WTC11 (cell line): ENCODE results near the gene DARS1. TPM values are rescaled to one million over a fixed set of nuclear protein-coding genes. Genes with fewer than 3 reads are reported as not detected.

Source experiments
- ATAC-seq: fragments of 200-7000 bp; cut with Tn5 transposase; 2 replicates; pipeline ENCODE4 v1.10.0; 2021; ENCODE audit warnings: mild to moderate bottlenecking, moderate library complexity
- CTCF ChIA-PET: fragments of 300-600 bp; sonication (Branson Sonifier 250); formaldehyde crosslinking; loops from one replicate; lab custom pipeline; 2021; ENCODE audit warnings: antibody characterized with exemption; lab: Charles Lee
- POLR2A ChIA-PET: fragments of 350-600 bp; sonication (Branson Sonifier 250); formaldehyde crosslinking; loops from one replicate; lab custom pipeline; 2021; ENCODE audit warnings: antibody characterized with exemption; lab: Charles Lee
- DNase-seq: peaks from one replicate; pipeline ENCODE4 v3.0.0; 2021; ENCODE audit warnings: low spot score
- H3K27ac Mint-ChIP-seq: 2 replicates; pipeline ENCODE4 v1.8.0; 2021; ENCODE audit warnings: mixed read lengths
- H3K27me3 Mint-ChIP-seq: 2 replicates; pipeline ENCODE4 v1.8.0; 2021; ENCODE audit warnings: low read depth, mild to moderate bottlenecking, moderate library complexity, mixed read lengths
- H3K36me3 Mint-ChIP-seq: 2 replicates; pipeline ENCODE4 v1.8.0; 2021; ENCODE audit warnings: mixed read lengths
- H3K4me1 Mint-ChIP-seq: 2 replicates; pipeline ENCODE4 v1.8.0; 2022; ENCODE audit warnings: mixed read lengths
- H3K4me3 Mint-ChIP-seq: 2 replicates; pipeline ENCODE4 v1.8.0; 2021; ENCODE audit warnings: mild to moderate bottlenecking, moderate library complexity, mixed read lengths
- H3K9me3 Mint-ChIP-seq: 2 replicates; pipeline ENCODE4 v1.8.0; 2021; ENCODE audit warnings: mixed read lengths
- AFF4 ChIP-seq: sonication (generic); formaldehyde crosslinking; IDR thresholded peaks from 2 replicates; pipeline ENCODE4 v1.8.1; 2023; ENCODE audit warnings: mild to moderate bottlenecking, missing genetic modification reagents, borderline replicate concordance
- CBFB ChIP-seq: sonication (generic); formaldehyde crosslinking; IDR thresholded peaks from 2 replicates; pipeline ENCODE4 v1.8.1; 2022; ENCODE audit warnings: mild to moderate bottlenecking, low read depth, missing genetic modification reagents
- ERG ChIP-seq: fragments of 250-450 bp; sonication (Bioruptor Pico); IDR thresholded peaks from 2 replicates; pipeline ENCODE4 v1.8.0; 2021; ENCODE audit warnings: mild to moderate bottlenecking
- FOXP4 ChIP-seq: sonication (generic); formaldehyde crosslinking; IDR thresholded peaks from 2 replicates; pipeline ENCODE4 v1.8.0; 2022; ENCODE audit warnings: mild to moderate bottlenecking, missing genetic modification reagents
- JAZF1 ChIP-seq: fragments of 250-450 bp; sonication (Bioruptor Pico); IDR thresholded peaks from 2 replicates; pipeline ENCODE4 v1.9.0; 2021; ENCODE audit warnings: moderate library complexity, mild to moderate bottlenecking, inconsistent platforms
- MAX ChIP-seq: sonication (generic); formaldehyde crosslinking; IDR thresholded peaks from 2 replicates; pipeline ENCODE4 v1.8.0; 2022; ENCODE audit warnings: mild to moderate bottlenecking, missing genetic modification reagents
- NR1H2 ChIP-seq: sonication (generic); formaldehyde crosslinking; IDR thresholded peaks from 2 replicates; pipeline ENCODE4 v1.9.0; 2021; ENCODE audit warnings: mild to moderate bottlenecking, moderate library complexity, missing genetic modification reagents
- PRDM15 ChIP-seq: sonication (generic); formaldehyde crosslinking; IDR thresholded peaks from 2 replicates; pipeline ENCODE4 v1.8.0; 2022; ENCODE audit warnings: missing genetic modification reagents
- RELA ChIP-seq: sonication (generic); formaldehyde crosslinking; IDR thresholded peaks from 2 replicates; pipeline ENCODE4 v1.8.1; 2022; ENCODE audit warnings: missing genetic modification reagents, mild to moderate bottlenecking, borderline replicate concordance
- USF2 ChIP-seq: sonication (generic); formaldehyde crosslinking; IDR thresholded peaks from 2 replicates; pipeline ENCODE4 v1.8.1; 2023; ENCODE audit warnings: mild to moderate bottlenecking, missing genetic modification reagents, moderate library complexity
- ZNF121 ChIP-seq: sonication (generic); formaldehyde crosslinking; IDR thresholded peaks from 2 replicates; pipeline ENCODE4 v1.8.0; 2023; ENCODE audit warnings: missing genetic modification reagents
- ZNF219 ChIP-seq: sonication (generic); formaldehyde crosslinking; IDR thresholded peaks from 2 replicates; pipeline ENCODE4 v1.8.0; 2023; ENCODE audit warnings: missing genetic modification reagents, mild to moderate bottlenecking, borderline replicate concordance
- ZNF317 ChIP-seq: sonication (generic); formaldehyde crosslinking; IDR thresholded peaks from 2 replicates; pipeline ENCODE4 v1.8.1; 2023; ENCODE audit warnings: low read depth, mild to moderate bottlenecking, moderate library complexity, missing genetic modification reagents, borderline replicate concordance
- total RNA-seq: library from RNA; stranded (reverse); gene quantifications from 3 replicates; pipeline ENCODE4 v1.2.3, GENCODE V29; 2021

DARS1 gene
- total RNA-seq, 1 experiment from 2014 or later, result 80.9 TPM

GRCh38 chr2:135974036-135974435 is 11.4 kb downstream of the DARS1 start (continued):
- no peak for TF ChIP-seq ERG (CRISPR knock-in tag)
- TF ChIP-seq JAZF1 (CRISPR knock-in tag), result no peak
- no peak for TF ChIP-seq PRDM15
- no peak for TF ChIP-seq MAX (CRISPR knock-in tag)
- TF ChIP-seq RELA (CRISPR knock-in tag), result no peak
- TF ChIP-seq USF2 (CRISPR knock-in tag), result no peak

GRCh38 chr2:135969655-135970387 is 15.6 kb downstream of the DARS1 start:
- Mint-ChIP-seq H3K36me3 (peaks cover 40% of the 10 kb centered on the region), H3K4me1 (peaks cover 12% of the 10 kb centered on the region), H3K27ac (no peak overlapping the region), H3K4me3 (no peak overlapping the region), H3K9me3 (peaks cover 8% of the 10 kb centered on the region), H3K27me3 (no peaks in the 10 kb centered on the region)
- no peak for ATAC-seq
- DNase-seq, result no peak
- ChIA-PET CTCF (interaction anchor here (1.2 kb wide), 1 partner anchor 408 kb away, joined by 3 read pairs; no protein-coding TSS in a partner anchor), POLR2A (no interaction called here)
- TF ChIP-seq ZNF121 (peak; percentile 53; the same call in 1 of the 2 replicates), USF2 (CRISPR knock-in tag) (no peak), AFF4 (CRISPR knock-in tag) (no peak), CBFB (no peak), NR1H2 (CRISPR knock-in tag) (no peak), FOXP4 (CRISPR knock-in tag) (no peak), ZNF317 (CRISPR knock-in tag) (no peak), ZNF219 (no peak)
